ENCODE results near the gene CACNA1H.
"Not testable (repeated sequence)": the region's sequence is repeated elsewhere in the genome, so short reads cannot be mapped to it uniquely, and the experiment has no call there.

CACNA1H gene

GRCh38 chr16:1264345-1265089, 111.6 kb downstream of the CACNA1H start:
- TF ChIP-seq, protein P1, sequence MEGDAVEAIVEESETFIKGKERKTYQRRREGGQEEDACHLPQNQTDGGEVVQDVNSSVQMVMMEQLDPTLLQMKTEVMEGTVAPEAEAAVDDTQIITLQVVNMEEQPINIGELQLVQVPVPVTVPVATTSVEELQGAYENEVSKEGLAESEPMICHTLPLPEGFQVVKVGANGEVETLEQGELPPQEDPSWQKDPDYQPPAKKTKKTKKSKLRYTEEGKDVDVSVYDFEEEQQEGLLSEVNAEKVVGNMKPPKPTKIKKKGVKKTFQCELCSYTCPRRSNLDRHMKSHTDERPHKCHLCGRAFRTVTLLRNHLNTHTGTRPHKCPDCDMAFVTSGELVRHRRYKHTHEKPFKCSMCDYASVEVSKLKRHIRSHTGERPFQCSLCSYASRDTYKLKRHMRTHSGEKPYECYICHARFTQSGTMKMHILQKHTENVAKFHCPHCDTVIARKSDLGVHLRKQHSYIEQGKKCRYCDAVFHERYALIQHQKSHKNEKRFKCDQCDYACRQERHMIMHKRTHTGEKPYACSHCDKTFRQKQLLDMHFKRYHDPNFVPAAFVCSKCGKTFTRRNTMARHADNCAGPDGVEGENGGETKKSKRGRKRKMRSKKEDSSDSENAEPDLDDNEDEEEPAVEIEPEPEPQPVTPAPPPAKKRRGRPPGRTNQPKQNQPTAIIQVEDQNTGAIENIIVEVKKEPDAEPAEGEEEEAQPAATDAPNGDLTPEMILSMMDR (conservative IDR thresholded peaks at IDR 0.05; ENCODE audit: low read depth, low read length), result no peak
- Histone ChIP-seq H3K27me3 (ENCODE audit: insufficient read depth, low read depth) (peaks cover 92% of the 10 kb centered on the region), H3K36me3 (ENCODE audit: insufficient read depth) (no peaks in the 10 kb centered on the region), H3K9ac (no peak overlapping the region), H3K4me1 (ENCODE audit: low read depth, poor library complexity, severe bottlenecking) (peaks cover under 1% of the 10 kb centered on the region), H3K79me2 (ENCODE audit: insufficient read depth, low read depth) (no peaks in the 10 kb centered on the region), H2AFZ (ENCODE audit: low read depth) (no peak overlapping the region), H4K20me1 (ENCODE audit: insufficient read depth) (no peaks in the 10 kb centered on the region), H3K4me3 (IDR thresholded peaks at IDR 0.05; ENCODE audit: insufficient read depth, low read depth, low read length) (no peak overlapping the region), H3K27ac (no peak overlapping the region), H3K4me2 (no peak overlapping the region)

DNA sequence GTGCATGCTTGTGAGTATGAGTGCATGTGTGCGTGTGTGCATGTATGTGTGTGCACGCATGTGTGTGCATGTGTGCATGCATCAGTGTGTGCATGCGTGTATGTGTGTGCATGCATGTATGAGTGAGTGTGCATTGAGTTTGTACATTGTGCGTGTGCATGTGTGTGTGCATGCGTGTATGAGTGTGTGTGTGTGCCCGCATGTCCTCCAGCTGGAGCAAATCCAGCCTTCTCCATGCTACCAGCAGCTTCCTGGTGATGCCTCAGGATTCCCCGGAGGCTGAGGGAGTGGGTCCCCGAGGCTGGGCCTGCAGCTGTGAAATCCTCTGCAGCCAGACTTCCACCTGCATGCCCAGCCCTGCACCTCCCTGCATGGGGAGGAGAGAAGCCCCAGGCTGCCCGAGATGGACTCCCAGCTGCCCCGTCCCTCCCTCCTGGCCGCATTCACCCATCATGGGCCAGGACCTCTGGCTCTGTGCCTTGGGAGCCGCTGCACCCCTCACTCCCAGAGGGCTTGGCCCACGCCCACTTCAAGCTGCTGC, 112.3 kb downstream of the CACNA1H start:
- Histone ChIP-seq H3K4me2 (no peak overlapping the region), H3K27me3 (ENCODE audit: insufficient read depth, low read depth) (peaks cover 92% of the 10 kb centered on the region), H3K27ac (no peak overlapping the region), H3K36me3 (ENCODE audit: insufficient read depth) (no peaks in the 10 kb centered on the region), H3K4me1 (ENCODE audit: low read depth, poor library complexity, severe bottlenecking) (no peaks in the 10 kb centered on the region), H3K79me2 (ENCODE audit: insufficient read depth, low read depth) (no peaks in the 10 kb centered on the region), H3K9ac (no peak overlapping the region), H3K4me3 (IDR thresholded peaks at IDR 0.05; ENCODE audit: insufficient read depth, low read depth, low read length) (no peak overlapping the region), H4K20me1 (ENCODE audit: insufficient read depth) (no peaks in the 10 kb centered on the region), H2AFZ (ENCODE audit: low read depth) (no peak overlapping the region)
- TF ChIP-seq, protein P1 (conservative IDR thresholded peaks at IDR 0.05; ENCODE audit: low read depth, low read length), result no peak

DNA sequence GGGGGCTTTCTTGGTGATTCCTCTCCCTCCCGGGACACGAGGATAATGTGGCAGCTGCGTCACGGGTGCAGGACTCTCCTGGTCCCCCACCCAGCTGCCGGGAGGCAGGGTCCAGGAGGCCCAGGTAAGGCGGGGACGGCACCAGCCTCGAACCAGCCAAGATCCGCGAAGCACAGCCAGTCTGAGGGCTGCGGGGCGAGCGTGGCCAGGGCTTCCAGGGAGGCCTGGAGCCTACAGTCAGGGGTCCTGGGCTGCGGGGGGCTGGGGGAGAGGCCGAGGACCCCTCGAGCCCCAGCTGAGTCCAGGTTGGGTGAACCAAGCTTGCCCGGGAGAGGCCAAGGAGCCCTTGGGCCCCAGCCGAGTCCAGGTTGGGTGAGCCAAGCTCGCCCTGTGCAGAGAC, 112.9 kb downstream of the CACNA1H start:
- TF ChIP-seq, protein P1 (conservative IDR thresholded peaks at IDR 0.05; ENCODE audit: low read depth, low read length), result no peak
- no peaks in the 10 kb centered on the region for H4K20me1 ChIP-seq (ENCODE audit: insufficient read depth)
- H3K36me3 ChIP-seq (ENCODE audit: insufficient read depth), result no peaks in the 10 kb centered on the region
- H3K79me2 ChIP-seq (ENCODE audit: insufficient read depth, low read depth), result no peaks in the 10 kb centered on the region
- no peaks in the 10 kb centered on the region for H3K4me1 ChIP-seq (ENCODE audit: low read depth, poor library complexity, severe bottlenecking)
- no peak overlapping the region for H3K9ac ChIP-seq
- no peak overlapping the region for H2AFZ ChIP-seq (ENCODE audit: low read depth)
- H3K27ac ChIP-seq, result no peak overlapping the region
- no peak overlapping the region for H3K4me3 ChIP-seq (IDR thresholded peaks at IDR 0.05; ENCODE audit: insufficient read depth, low read depth, low read length)
- peaks cover 92% of the 10 kb centered on the region for H3K27me3 ChIP-seq (ENCODE audit: insufficient read depth, low read depth)
- no peak overlapping the region for H3K4me2 ChIP-seq

- not testable (repeated sequence) for H2AFZ ChIP-seq (ENCODE audit: low read depth); H4K20me1 ChIP-seq (ENCODE audit: insufficient read depth); H3K4me1 ChIP-seq (ENCODE audit: low read depth, poor library complexity, severe bottlenecking); H3K36me3 ChIP-seq (ENCODE audit: insufficient read depth); H3K9ac ChIP-seq; H3K4me3 ChIP-seq (IDR thresholded peaks at IDR 0.05; ENCODE audit: insufficient read depth, low read depth, low read length); H3K27ac ChIP-seq; H3K4me2 ChIP-seq; H3K79me2 ChIP-seq (ENCODE audit: insufficient read depth, low read depth)
- H3K27me3 ChIP-seq (ENCODE audit: insufficient read depth, low read depth), result peaks cover 90% of the 10 kb centered on the region
Measured at GRCh38 chr16:1269418-1269817, 116.5 kb downstream of the CACNA1H start.

DNA sequence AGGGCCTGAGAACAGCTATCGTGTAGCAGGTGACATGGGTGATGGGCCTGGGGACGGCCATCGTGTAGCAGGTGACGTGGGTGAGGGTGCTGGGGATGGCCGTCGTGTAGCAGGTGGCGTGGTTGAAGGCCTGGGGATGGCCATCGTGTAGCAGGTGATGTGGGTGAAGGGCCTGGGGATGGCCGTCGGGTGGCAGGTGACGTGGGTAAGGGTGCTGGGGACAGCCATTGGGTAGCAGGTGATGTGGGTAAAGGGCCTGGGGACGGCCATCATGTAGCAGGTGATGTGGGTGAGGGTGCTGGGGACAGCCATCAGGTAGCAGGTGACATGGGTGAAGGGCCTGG, 118.4 kb downstream of the CACNA1H start:
- Histone ChIP-seq H3K9ac (no peak overlapping the region), H3K79me2 (ENCODE audit: insufficient read depth, low read depth) (no peaks in the 10 kb centered on the region), H4K20me1 (ENCODE audit: insufficient read depth) (no peaks in the 10 kb centered on the region), H3K36me3 (ENCODE audit: insufficient read depth) (no peaks in the 10 kb centered on the region), H3K27me3 (ENCODE audit: insufficient read depth, low read depth) (peaks cover 94% of the 10 kb centered on the region), H3K4me2 (no peak overlapping the region), H3K4me1 (ENCODE audit: low read depth, poor library complexity, severe bottlenecking) (no peaks in the 10 kb centered on the region), H3K27ac (no peak overlapping the region), H3K4me3 (IDR thresholded peaks at IDR 0.05; ENCODE audit: insufficient read depth, low read depth, low read length) (no peak overlapping the region), H2AFZ (ENCODE audit: low read depth) (no peak overlapping the region)
- TF ChIP-seq, protein P1 (conservative IDR thresholded peaks at IDR 0.05; ENCODE audit: low read depth, low read length), result no peak
